Prostate gland (tissue), 2 donors: ENCODE results near the gene CASD1.

ENCODE experiments used
- CTCF ChIP-seq, 4 experiments: fragments of 200-600 bp in 2 of 4; fragments of 450-650 bp in 2 of 4; sonication (generic) in 2 of 4; IDR thresholded peaks; 1 replicate in 3 of 4; 2 replicates in 1 of 4; pipeline ENCODE4 v1.5.1; 2016 to 2019; ENCODE audit warnings: antibody characterized with exemption in 4 of 4, mild to moderate bottlenecking in 2 of 4, moderate library complexity in 2 of 4
- POLR2A ChIP-seq: fragments of 450-650 bp; IDR thresholded peaks from one replicate; pipeline ENCODE4 v1.6.1; 2016; ENCODE audit warnings: antibody characterized with exemption, mild to moderate bottlenecking
- POLR2AphosphoS5 ChIP-seq: sonication (generic); formaldehyde crosslinking; IDR thresholded peaks from one replicate; pipeline ENCODE4 v1.6.1; 2017; ENCODE audit warnings: antibody characterized with exemption

- no peak for TF ChIP-seq POLR2A
- no peak for TF ChIP-seq CTCF (IDR thresholded peaks at IDR 0.05)
- TF ChIP-seq POLR2AphosphoS5 = no peak
Measured at GRCh38 chr7:94478648-94479214, 30.9 kb upstream of the CASD1 start.
